Trophoblast cell (in vitro differentiated cells and primary cell): Measurements from ENCODE around the gene AJAP1.

ENCODE experiments used
- DNase-seq, 2 donors: peaks; one replicate each; pipeline ENCODE4 v3.0.0-alpha.2; 2016
- H2AFZ ChIP-seq: 2 replicates; pipeline ENCODE4 v1.6.1; 2013; ENCODE audit warnings: low read length, moderate library complexity, mild to moderate bottlenecking; ENCODE audit not compliant: insufficient read depth, poor library complexity
- H2AK5ac ChIP-seq: 2 replicates; pipeline ENCODE4 v1.6.1; 2013; ENCODE audit warnings: mild to moderate bottlenecking, low read length
- H2BK120ac ChIP-seq: 2 replicates; pipeline ENCODE4 v1.6.1; 2013; ENCODE audit warnings: low read length, mild to moderate bottlenecking, moderate library complexity; ENCODE audit not compliant: insufficient read depth, poor library complexity
- H2BK12ac ChIP-seq: 2 replicates; pipeline ENCODE4 v1.6.1; 2013; ENCODE audit warnings: mild to moderate bottlenecking, low read length, moderate library complexity
- H2BK5ac ChIP-seq: 2 replicates; pipeline ENCODE4 v1.6.1; 2013; ENCODE audit warnings: low read length, low read depth, moderate library complexity, mild to moderate bottlenecking; ENCODE audit not compliant: poor library complexity
- H3K14ac ChIP-seq: 2 replicates; pipeline ENCODE4 v1.6.1; 2013; ENCODE audit warnings: mild to moderate bottlenecking, low read length
- H3K18ac ChIP-seq: 2 replicates; pipeline ENCODE4 v1.6.1; 2013; ENCODE audit warnings: mild to moderate bottlenecking, low read length
- H3K23ac ChIP-seq: 2 replicates; pipeline ENCODE4 v1.6.1; 2013; ENCODE audit warnings: low read length
- H3K27ac ChIP-seq: 2 replicates; pipeline ENCODE4 v1.5.1; 2013; ENCODE audit warnings: low read depth, mild to moderate bottlenecking, inconsistent platforms, low read length, moderate library complexity
- H3K27me3 ChIP-seq: 2 replicates; pipeline ENCODE4 v1.6.1; 2013; ENCODE audit warnings: inconsistent platforms, mild to moderate bottlenecking, low read length, moderate library complexity; ENCODE audit not compliant: insufficient read depth
- H3K36me3 ChIP-seq, 2 experiments: 1 replicate in 1 of 2; 2 replicates in 1 of 2; pipeline ENCODE4 v1.6.1; 2013; ENCODE audit warnings: low read length in 2 of 2, mild to moderate bottlenecking in 2 of 2, moderate library complexity in 1 of 2; ENCODE audit not compliant: insufficient read depth in 2 of 2, control insufficient read depth in 1 of 2
- H3K4ac ChIP-seq: 2 replicates; pipeline ENCODE4 v1.6.1; 2013; ENCODE audit warnings: low read depth, mild to moderate bottlenecking, low read length, moderate library complexity
- H3K4me1 ChIP-seq, 2 experiments: 1 replicate in 1 of 2; 2 replicates in 1 of 2; pipeline ENCODE4 v1.6.1; 2013; ENCODE audit warnings: low read length in 2 of 2, mild to moderate bottlenecking in 2 of 2, moderate library complexity in 1 of 2; ENCODE audit not compliant: insufficient read depth in 2 of 2, control insufficient read depth in 1 of 2
- H3K4me2 ChIP-seq: 2 replicates; pipeline ENCODE4 v1.6.1; 2013; ENCODE audit warnings: inconsistent platforms, mild to moderate bottlenecking, low read length, moderate library complexity
- H3K4me3 ChIP-seq: 2 replicates; pipeline ENCODE4 v1.5.1; 2013; ENCODE audit warnings: mild to moderate bottlenecking, low read depth, low read length, inconsistent platforms
- H3K79me1 ChIP-seq: one replicate; pipeline ENCODE4 v1.6.1; 2013; ENCODE audit warnings: low read length
- H3K79me2 ChIP-seq: 2 replicates; pipeline ENCODE4 v1.6.1; 2013; ENCODE audit warnings: low read length, mild to moderate bottlenecking; ENCODE audit not compliant: control insufficient read depth, insufficient read depth, poor library complexity
- H3K9ac ChIP-seq: 2 replicates; pipeline ENCODE4 v1.6.1; 2013; ENCODE audit warnings: mild to moderate bottlenecking, low read length
- H3K9me3 ChIP-seq: 2 replicates; pipeline ENCODE4 v1.6.1; 2013; ENCODE audit warnings: low read depth, mild to moderate bottlenecking, control low read depth, inconsistent platforms, low read length; ENCODE audit not compliant: insufficient read depth
- H4K12ac ChIP-seq: 2 replicates; pipeline ENCODE4 v1.6.1; 2013; ENCODE audit warnings: low read depth, mild to moderate bottlenecking, low read length, moderate library complexity
- H4K8ac ChIP-seq: 2 replicates; pipeline ENCODE4 v1.6.1; 2013; ENCODE audit warnings: low read depth, mild to moderate bottlenecking, low read length, moderate library complexity
- H4K91ac ChIP-seq: one replicate; pipeline ENCODE4 v1.6.1; 2013; ENCODE audit warnings: low read depth, mild to moderate bottlenecking, low read length, moderate library complexity
- WGBS: extraction: QIAGEN DNeasy Blood & Tissue Kit; methylation state at CpG from one replicate; pipeline ENCODE4 v1.1.7; 2013; ENCODE audit warnings: missing lambda C conversion rate; ENCODE audit not compliant: insufficient read length, insufficient coverage; ENCODE audit errors: extremely low coverage; 5-methylcytosine and 5-hydroxymethylcytosine counted together

AJAP1 gene

GRCh38 chr1:4728319-4729089 lies 74.1 kb downstream of the AJAP1 start:
- WGBS, result no CpG with 5 or more reads among the region's 19 CpGs

GRCh38 chr1:4729090-4729471 lies 74.7 kb downstream of the AJAP1 start:
- Histone ChIP-seq H3K79me2 (no peaks in the 10 kb centered on the region), H3K27ac (no peak overlapping the region), H3K23ac (no peak overlapping the region), H3K4me1 (peaks cover 1 to 2% of the 10 kb centered on the region in 2 experiments), H4K8ac (no peak overlapping the region), H3K27me3 (no peaks in the 10 kb centered on the region), H3K9me3 (peaks cover 2% of the 10 kb centered on the region), H3K14ac (no peak overlapping the region), H3K4ac (no peak overlapping the region), H2BK120ac (no peak overlapping the region), H3K36me3 (no peaks in the 10 kb centered on the region), H3K18ac (no peak overlapping the region), H3K4me3 (no peak overlapping the region), H2AFZ (no peak overlapping the region), H4K12ac (no peak overlapping the region), H3K79me1 (no peaks in the 10 kb centered on the region), H4K91ac (no peak overlapping the region), H3K4me2 (no peak overlapping the region), H2AK5ac (no peak overlapping the region), H2BK12ac (no peak overlapping the region), H3K9ac (no peak overlapping the region), H2BK5ac (no peak overlapping the region)
- no CpG with 5 or more reads among the region's 12 CpGs for WGBS
- DNase-seq, result no peak

More at GRCh38 chr1:4728319-4729089, 74.1 kb downstream of the AJAP1 start:
- Histone ChIP-seq H2AFZ (no peak overlapping the region), H3K4me1 (peaks cover 1 to 2% of the 10 kb centered on the region in 2 experiments), H4K91ac (no peak overlapping the region), H2BK12ac (no peak overlapping the region), H2BK5ac (no peak overlapping the region), H2AK5ac (no peak overlapping the region), H3K79me2 (no peaks in the 10 kb centered on the region), H3K4ac (no peak overlapping the region), H3K9me3 (peaks cover 2% of the 10 kb centered on the region), H3K14ac (no peak overlapping the region), H3K27me3 (no peaks in the 10 kb centered on the region), H3K4me2 (no peak overlapping the region), H4K8ac (no peak overlapping the region), H3K27ac (no peak overlapping the region), H2BK120ac (no peak overlapping the region), H3K23ac (no peak overlapping the region), H3K4me3 (no peak overlapping the region), H4K12ac (no peak overlapping the region), H3K79me1 (no peaks in the 10 kb centered on the region), H3K18ac (no peak overlapping the region), H3K36me3 (no peaks in the 10 kb centered on the region), H3K9ac (no peak overlapping the region)
- DNase-seq, result no peak

- Histone ChIP-seq H2BK12ac (no peak overlapping the region), H3K9me3 (peaks cover 2% of the 10 kb centered on the region), H2AK5ac (no peak overlapping the region), H3K36me3 (no peaks in the 10 kb centered on the region), H3K9ac (no peak overlapping the region), H3K79me2 (no peaks in the 10 kb centered on the region), H3K23ac (no peak overlapping the region), H3K14ac (no peak overlapping the region), H3K27me3 (no peaks in the 10 kb centered on the region), H3K18ac (no peak overlapping the region), H4K91ac (no peak overlapping the region), H3K27ac (no peak overlapping the region), H4K12ac (no peak overlapping the region), H3K4me2 (no peak overlapping the region), H3K79me1 (no peaks in the 10 kb centered on the region), H3K4me1 (peaks cover 1 to 2% of the 10 kb centered on the region in 2 experiments), H3K4ac (no peak overlapping the region), H2BK5ac (no peak overlapping the region), H4K8ac (no peak overlapping the region), H2BK120ac (no peak overlapping the region), H2AFZ (no peak overlapping the region), H3K4me3 (no peak overlapping the region)
- DNase-seq, result no peak
- WGBS, result no CpG with 5 or more reads among the region's 12 CpGs
Observed at GRCh38 chr1:4730078-4730477, 75.7 kb downstream of the AJAP1 start.

- Histone ChIP-seq H2AFZ (no peak overlapping the region), H3K4ac (no peak overlapping the region), H2BK120ac (no peak overlapping the region), H3K79me1 (no peaks in the 10 kb centered on the region), H3K4me2 (no peak overlapping the region), H3K14ac (no peak overlapping the region), H3K18ac (no peak overlapping the region), H3K4me3 (no peak overlapping the region), H4K12ac (no peak overlapping the region), H3K9me3 (no peaks in the 10 kb centered on the region), H3K4me1 (no peaks in the 10 kb centered on the region), H4K91ac (no peak overlapping the region), H2AK5ac (no peak overlapping the region), H4K8ac (no peak overlapping the region), H3K27me3 (no peaks in the 10 kb centered on the region), H3K36me3 (no peaks in the 10 kb centered on the region), H2BK12ac (no peak overlapping the region), H3K23ac (no peak overlapping the region), H3K9ac (no peak overlapping the region), H3K79me2 (no peaks in the 10 kb centered on the region), H2BK5ac (no peak overlapping the region), H3K27ac (no peak overlapping the region)
- DNase-seq, result no peak
- no CpG with 5 or more reads among the region's 27 CpGs for WGBS
Observed at GRCh38 chr1:4733446-4734177, 79.2 kb downstream of the AJAP1 start.
